Mesendoderm (in vitro differentiated cells): Measurements from ENCODE around the gene NRN1L.

Experiments
- DNase-seq: peaks from one replicate; pipeline ENCODE4 v3.0.0; 2013
- H2AK5ac ChIP-seq: 2 replicates; pipeline ENCODE4 v1.6.1; 2013; ENCODE audit warnings: low read length, inconsistent platforms
- H2BK120ac ChIP-seq: 2 replicates; pipeline ENCODE4 v1.6.1; 2013; ENCODE audit warnings: low read depth, mild to moderate bottlenecking, low read length, moderate library complexity, mixed read lengths
- H2BK15ac ChIP-seq: replicated peaks from 2 replicates; pipeline ENCODE4 v1.6.1; 2013; ENCODE audit warnings: low read depth, mild to moderate bottlenecking, moderate library complexity
- H2BK5ac ChIP-seq: 2 replicates; pipeline ENCODE4 v1.6.1; 2013; ENCODE audit warnings: low read length, inconsistent platforms
- H3K18ac ChIP-seq: 2 replicates; pipeline ENCODE4 v1.6.1; 2013; ENCODE audit warnings: mild to moderate bottlenecking, low read length, mixed read lengths
- H3K23ac ChIP-seq: one replicate; pipeline ENCODE4 v1.6.1; 2013; ENCODE audit warnings: low read length
- H3K27ac ChIP-seq: 2 replicates; pipeline ENCODE4 v1.5.1; 2013; ENCODE audit warnings: low read depth, mild to moderate bottlenecking, inconsistent platforms, low read length, moderate library complexity
- H3K27me3 ChIP-seq: 2 replicates; pipeline ENCODE4 v1.6.1; 2013; ENCODE audit warnings: low read length, control low read depth, mild to moderate bottlenecking, inconsistent platforms; ENCODE audit not compliant: insufficient read depth, poor library complexity
- H3K36me3 ChIP-seq: 2 replicates; pipeline ENCODE4 v1.6.1; 2013; ENCODE audit warnings: low read length, inconsistent platforms; ENCODE audit not compliant: control insufficient read depth, insufficient read depth
- H3K4ac ChIP-seq: one replicate; pipeline ENCODE4 v1.6.1; 2013; ENCODE audit warnings: low read depth, mild to moderate bottlenecking, low read length, moderate library complexity
- H3K4me1 ChIP-seq: 2 replicates; pipeline ENCODE4 v1.6.1; 2013; ENCODE audit warnings: low read depth, low read length, inconsistent platforms; ENCODE audit not compliant: control insufficient read depth
- H3K4me2 ChIP-seq: 2 replicates; pipeline ENCODE4 v1.6.1; 2013; ENCODE audit warnings: low read length
- H3K4me3 ChIP-seq: 2 replicates; pipeline ENCODE4 v1.5.1; 2013; ENCODE audit warnings: mild to moderate bottlenecking, low read length
- H3K56ac ChIP-seq: one replicate; pipeline ENCODE4 v1.6.1; 2013; ENCODE audit warnings: low read length
- H3K79me1 ChIP-seq: 2 replicates; pipeline ENCODE4 v1.6.1; 2013; ENCODE audit warnings: low read length, inconsistent platforms
- H3K79me2 ChIP-seq: 2 replicates; pipeline ENCODE4 v1.6.1; 2013; ENCODE audit warnings: mild to moderate bottlenecking, low read length; ENCODE audit not compliant: control insufficient read depth, insufficient read depth
- H3K9ac ChIP-seq: 2 replicates; pipeline ENCODE4 v1.6.1; 2013; ENCODE audit warnings: low read length, inconsistent platforms
- H4K5ac ChIP-seq: one replicate; pipeline ENCODE4 v1.6.1; 2013; ENCODE audit warnings: low read length
- H4K8ac ChIP-seq: one replicate; pipeline ENCODE4 v1.6.1; 2013; ENCODE audit warnings: low read depth, mild to moderate bottlenecking, control low read depth, low read length, moderate library complexity
- WGBS: extraction: QIAGEN DNeasy Blood & Tissue Kit; methylation state at CpG from one replicate; pipeline ENCODE4 v1.1.7; 2013; ENCODE audit warnings: low lambda C conversion rate, missing lambda C conversion rate; ENCODE audit not compliant: insufficient coverage; ENCODE audit errors: extremely low coverage; 5-methylcytosine and 5-hydroxymethylcytosine counted together

The NRN1L gene

DNA sequence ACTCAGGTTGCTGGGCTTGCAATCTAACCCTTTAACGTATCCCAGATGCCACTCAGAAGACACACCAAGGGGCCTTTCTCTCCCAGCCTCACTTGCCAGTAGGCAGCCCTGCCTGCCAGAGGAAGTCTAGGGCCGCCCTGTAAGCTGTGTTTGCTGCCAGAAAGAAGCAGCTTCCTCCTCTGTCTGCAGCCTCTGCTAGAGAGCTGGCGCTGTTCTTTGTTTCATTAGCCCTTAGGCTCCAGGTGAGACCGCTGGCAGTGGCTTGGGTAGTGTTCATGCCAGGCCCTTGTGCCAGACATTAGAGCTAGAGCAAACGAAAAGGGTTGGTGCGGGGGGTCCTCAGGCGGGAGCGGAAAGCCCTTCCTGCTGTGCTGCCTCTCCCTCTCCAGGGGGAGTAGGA is 38.1 kb downstream of the NRN1L start:
- Histone ChIP-seq H2BK5ac (no peak overlapping the region), H3K56ac (no peak overlapping the region), H4K8ac (no peak overlapping the region), H3K4me2 (no peak overlapping the region), H4K5ac (no peak overlapping the region), H3K27ac (no peak overlapping the region), H3K27me3 (no peaks in the 10 kb centered on the region), H3K4ac (no peak overlapping the region), H2BK120ac (no peak overlapping the region), H3K18ac (no peak overlapping the region), H3K4me3 (no peak overlapping the region), H2AK5ac (no peak overlapping the region), H3K23ac (no peak overlapping the region), H2BK15ac (no peak overlapping the region), H3K79me2 (peaks cover 2% of the 10 kb centered on the region), H3K36me3 (no peaks in the 10 kb centered on the region), H3K9ac (no peak overlapping the region), H3K4me1 (peaks cover 2% of the 10 kb centered on the region), H3K79me1 (peaks cover 11% of the 10 kb centered on the region)
- peak; percentile 29 for DNase-seq
- WGBS, result no CpG with 5 or more reads among the region's 8 CpGs

DNA sequence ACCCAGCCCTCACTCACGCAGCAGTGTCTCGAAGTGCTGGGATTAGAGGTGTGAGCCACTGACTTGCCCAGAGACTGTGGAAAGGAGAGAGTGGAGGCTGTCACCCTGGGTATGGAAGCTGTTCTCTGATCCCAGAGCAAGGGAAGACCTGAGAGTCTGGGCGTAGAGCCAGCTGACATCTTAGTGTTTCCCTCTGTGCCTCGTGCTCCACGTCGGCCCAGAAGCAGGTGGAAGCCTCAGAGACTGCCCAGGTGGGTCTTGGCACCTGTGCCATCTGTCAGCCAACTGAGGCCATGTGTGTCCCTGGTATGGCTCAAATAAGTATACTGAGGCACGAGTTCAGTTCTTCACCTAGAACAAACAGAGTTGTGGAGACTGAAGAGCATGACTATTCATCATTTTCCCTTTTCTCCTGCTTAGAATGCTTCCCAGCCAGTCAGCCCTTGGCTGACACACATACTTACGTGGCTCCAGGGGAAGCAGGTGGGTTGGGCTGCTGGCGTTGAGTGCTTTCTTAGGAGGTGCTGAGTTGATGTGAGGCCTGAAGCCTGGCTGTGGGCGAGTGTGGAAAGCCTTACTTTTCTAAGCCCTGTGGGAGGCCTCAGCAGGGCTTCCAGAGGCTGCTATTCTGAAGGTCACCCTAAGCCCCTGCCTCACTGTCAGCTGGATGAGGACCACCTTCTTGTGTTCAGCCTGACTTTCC is 38.9 kb downstream of the NRN1L start:
- Histone ChIP-seq H3K4me3 (no peak overlapping the region), H3K18ac (no peak overlapping the region), H3K27ac (no peak overlapping the region), H3K23ac (no peak overlapping the region), H3K79me1 (peaks cover 8% of the 10 kb centered on the region), H2BK120ac (no peak overlapping the region), H2BK5ac (no peak overlapping the region), H3K36me3 (peaks cover 2% of the 10 kb centered on the region), H2AK5ac (no peak overlapping the region), H3K4me2 (no peak overlapping the region), H3K9ac (no peak overlapping the region), H3K4ac (no peak overlapping the region), H4K5ac (no peak overlapping the region), H3K56ac (no peak overlapping the region), H3K79me2 (peaks cover 2% of the 10 kb centered on the region), H4K8ac (no peak overlapping the region), H3K27me3 (no peaks in the 10 kb centered on the region), H2BK15ac (no peak overlapping the region), H3K4me1 (peaks cover 1% of the 10 kb centered on the region)
- no peak for DNase-seq
- no CpG with 5 or more reads among the region's 10 CpGs for WGBS

GRCh38 chr16:67924140-67924906 is 39.6 kb downstream of the NRN1L start:
- Histone ChIP-seq H3K56ac (no peak overlapping the region), H3K9ac (no peak overlapping the region), H2AK5ac (no peak overlapping the region), H2BK5ac (no peak overlapping the region), H3K79me1 (peaks cover 7% of the 10 kb centered on the region), H3K27ac (no peak overlapping the region), H3K27me3 (no peaks in the 10 kb centered on the region), H3K79me2 (peaks cover 2% of the 10 kb centered on the region), H3K4me2 (no peak overlapping the region), H2BK15ac (no peak overlapping the region), H3K4me3 (no peak overlapping the region), H3K36me3 (peaks cover 2% of the 10 kb centered on the region), H4K5ac (no peak overlapping the region), H3K4me1 (peaks cover 1% of the 10 kb centered on the region), H3K18ac (no peak overlapping the region), H3K4ac (no peak overlapping the region), H2BK120ac (no peak overlapping the region), H4K8ac (no peak overlapping the region), H3K23ac (no peak overlapping the region)
- DNase-seq, result no peak
- WGBS, result no CpG with 5 or more reads among the region's 10 CpGs

DNA sequence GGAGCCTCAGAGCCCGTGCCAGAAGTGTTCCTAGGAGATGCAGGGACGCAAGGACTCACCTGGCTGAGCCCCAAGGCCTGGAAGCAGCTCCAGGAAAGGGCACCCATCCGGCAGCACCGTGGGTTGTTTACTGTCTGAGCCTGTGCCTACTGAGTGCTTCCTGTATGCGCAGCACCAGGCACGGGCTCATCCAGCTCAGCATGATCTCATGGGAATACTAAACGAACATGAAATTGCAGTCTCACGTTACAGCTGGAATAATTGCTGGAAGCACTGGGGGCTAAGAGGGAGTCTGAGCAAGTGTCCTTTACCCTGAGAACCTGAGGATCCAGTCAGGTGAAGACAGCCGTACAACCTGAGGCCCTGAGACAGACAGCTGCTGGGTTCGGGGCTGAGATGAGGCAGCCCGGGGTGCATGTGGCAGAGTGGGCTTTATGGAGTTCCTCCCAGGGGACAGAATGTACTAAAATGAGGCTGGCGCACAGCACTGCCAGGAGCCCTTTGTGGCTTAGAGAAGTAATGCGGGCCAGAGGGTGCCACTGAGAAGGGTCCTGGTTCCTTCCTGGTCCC is 41.6 kb downstream of the NRN1L start:
- H3K56ac ChIP-seq, result peak overlapping the region; percentile 43
- no CpG with 5 or more reads among the region's 13 CpGs for WGBS
- no peak overlapping the region for H2BK5ac ChIP-seq
- H2BK120ac ChIP-seq, result no peak overlapping the region
- H2BK15ac ChIP-seq, result no peak overlapping the region
- no peak overlapping the region for H3K23ac ChIP-seq
- peak; percentile 36 for DNase-seq
- peaks cover 2% of the 10 kb centered on the region for H3K79me1 ChIP-seq
- no peak overlapping the region for H4K8ac ChIP-seq
- H3K27me3 ChIP-seq, result no peaks in the 10 kb centered on the region
- no peak overlapping the region for H3K4me3 ChIP-seq
- no peak overlapping the region for H3K18ac ChIP-seq
- H3K79me2 ChIP-seq, result no peaks in the 10 kb centered on the region
- no peak overlapping the region for H2AK5ac ChIP-seq
- peaks cover 2% of the 10 kb centered on the region for H3K36me3 ChIP-seq
- H3K4me1 ChIP-seq, result peaks cover 1% of the 10 kb centered on the region
- no peak overlapping the region for H3K4me2 ChIP-seq
- H3K27ac ChIP-seq, result no peak overlapping the region
- H4K5ac ChIP-seq, result no peak overlapping the region
- no peak overlapping the region for H3K4ac ChIP-seq
- H3K9ac ChIP-seq, result peak overlapping the region; percentile 14

GRCh38 chr16:67927131-67927941 is 42.7 kb downstream of the NRN1L start:
- no peak overlapping the region for H3K56ac ChIP-seq
- no peak overlapping the region for H3K9ac ChIP-seq
- no peak overlapping the region for H3K27ac ChIP-seq
- H3K4me2 ChIP-seq, result no peak overlapping the region
- no peak for DNase-seq
- WGBS, result no CpG with 5 or more reads among the region's 22 CpGs
- H3K79me2 ChIP-seq, result no peaks in the 10 kb centered on the region
- H2AK5ac ChIP-seq, result no peak overlapping the region
- H4K5ac ChIP-seq, result no peak overlapping the region
- no peaks in the 10 kb centered on the region for H3K27me3 ChIP-seq
- H3K18ac ChIP-seq, result no peak overlapping the region
- H2BK120ac ChIP-seq, result no peak overlapping the region
- H4K8ac ChIP-seq, result no peak overlapping the region
- H3K4me1 ChIP-seq, result peaks cover 1% of the 10 kb centered on the region
- no peak overlapping the region for H3K4me3 ChIP-seq
- no peak overlapping the region for H3K23ac ChIP-seq
- H2BK15ac ChIP-seq, result no peak overlapping the region
- no peak overlapping the region for H3K4ac ChIP-seq
- H3K36me3 ChIP-seq, result peaks cover 2% of the 10 kb centered on the region
- peaks cover 2% of the 10 kb centered on the region for H3K79me1 ChIP-seq
- no peak overlapping the region for H2BK5ac ChIP-seq
